DOHH2 (cell line): Measurements from ENCODE around the gene ATP13A1.

ENCODE experiments used
- H3F3A ChIP-seq: fragments of 200-600 bp; sonication (generic), shearing (Covaris generic); 2 replicates; pipeline ENCODE4 v1.6.0; 2016; ENCODE audit warnings: antibody characterized with exemption, mild to moderate bottlenecking; ENCODE audit not compliant: control insufficient read depth, insufficient read depth
- H3K27ac ChIP-seq: fragments of 200-600 bp; sonication (generic); 2 replicates; pipeline ENCODE4 v1.5.1; 2014; ENCODE audit warnings: low read depth, mild to moderate bottlenecking, low read length, moderate library complexity
- H3K27me3 ChIP-seq: fragments of 200-600 bp; sonication (generic); 2 replicates; pipeline ENCODE4 v1.6.1; 2014; ENCODE audit warnings: mild to moderate bottlenecking, low read length, mixed read lengths; ENCODE audit not compliant: control insufficient read depth
- H3K36me3 ChIP-seq: fragments of 200-600 bp; sonication (generic); 2 replicates; pipeline ENCODE4 v1.6.1; 2014; ENCODE audit warnings: mild to moderate bottlenecking, low read length, moderate library complexity, mixed read lengths; ENCODE audit not compliant: control insufficient read depth
- H3K4me1 ChIP-seq: fragments of 200-600 bp; sonication (generic); 2 replicates; pipeline ENCODE4 v1.6.1; 2014; ENCODE audit warnings: mild to moderate bottlenecking, low read length, mixed read lengths; ENCODE audit not compliant: control insufficient read depth
- H3K4me2 ChIP-seq: fragments of 200-600 bp; sonication (generic); 2 replicates; pipeline ENCODE4 v1.6.0; 2014; ENCODE audit warnings: mild to moderate bottlenecking, low read length, moderate library complexity
- H3K4me3 ChIP-seq: fragments of 200-600 bp; sonication (generic); 2 replicates; pipeline ENCODE4 v1.5.1; 2014; ENCODE audit warnings: mild to moderate bottlenecking, low read length, mixed read lengths
- H3K79me2 ChIP-seq: fragments of 200-600 bp; sonication (generic); 2 replicates; pipeline ENCODE4 v1.6.1; 2014; ENCODE audit warnings: mild to moderate bottlenecking, low read length, mixed read lengths; ENCODE audit not compliant: control insufficient read depth
- H3K9me2 ChIP-seq: fragments of 200-600 bp; sonication (generic); replicated peaks from 2 replicates; pipeline ENCODE4 v1.6.1; 2014; ENCODE audit warnings: mild to moderate bottlenecking, low read length, mixed read lengths; ENCODE audit not compliant: control insufficient read depth
- H3K9me3 ChIP-seq: fragments of 200-600 bp; sonication (generic); 2 replicates; pipeline ENCODE4 v1.6.1; 2014; ENCODE audit warnings: antibody characterized with exemption, low read length, mixed read lengths; ENCODE audit not compliant: control insufficient read depth, insufficient read depth
- H4K20me1 ChIP-seq: fragments of 200-600 bp; sonication (generic); 2 replicates; pipeline ENCODE4 v1.6.0; 2014; ENCODE audit warnings: low read depth, mild to moderate bottlenecking, antibody characterized with exemption, low read length, moderate library complexity; ENCODE audit not compliant: control insufficient read depth, insufficient read depth
- CTCF ChIP-seq: fragments of 200-600 bp; sonication (generic); IDR thresholded peaks from one replicate; pipeline ENCODE4 v1.5.1; 2014; ENCODE audit warnings: antibody characterized with exemption, mild to moderate bottlenecking, low read depth, low read length; ENCODE audit not compliant: poor library complexity, severe bottlenecking
- EZH2phosphoT487 ChIP-seq: fragments of 200-600 bp; sonication (generic); IDR thresholded peaks from 2 replicates; pipeline ENCODE4 v1.6.1; 2017; ENCODE audit warnings: borderline replicate concordance, mild to moderate bottlenecking, antibody characterized with exemption, low read length, moderate library complexity, mixed read lengths

The ATP13A1 gene

GRCh38 chr19:19626516-19627472 is 36.7 kb downstream of the ATP13A1 start:
- Histone ChIP-seq H3K79me2 (no peaks in the 10 kb centered on the region), H3K9me3 (no peaks in the 10 kb centered on the region), H4K20me1 (no peaks in the 10 kb centered on the region), H3K4me3 (peak overlapping the region; percentile 86), H3K27ac (no peak overlapping the region), H3K4me2 (peak overlapping the region; percentile 90), H3F3A (peaks cover 3% of the 10 kb centered on the region; the same call in 1 of the 2 replicates), H3K4me1 (peaks cover 21% of the 10 kb centered on the region), H3K9me2 (no peaks in the 10 kb centered on the region), H3K36me3 (peaks cover 23% of the 10 kb centered on the region), H3K27me3 (no peaks in the 10 kb centered on the region)
- TF ChIP-seq EZH2phosphoT487 (no peak), CTCF (no peak)

GRCh38 chr19:19624032-19624570 is 39.4 kb downstream of the ATP13A1 start:
- no peaks in the 10 kb centered on the region for H3K27me3 ChIP-seq
- H3K9me3 ChIP-seq: no peaks in the 10 kb centered on the region
- H3K4me1 ChIP-seq: peaks cover 24% of the 10 kb centered on the region
- H3K4me2 ChIP-seq: no peak overlapping the region
- H3K4me3 ChIP-seq: no peak overlapping the region
- H3K36me3 ChIP-seq: peaks cover 3% of the 10 kb centered on the region; the same call in 1 of the 2 replicates
- no peaks in the 10 kb centered on the region for H3K9me2 ChIP-seq
- no peaks in the 10 kb centered on the region for H3F3A ChIP-seq
- no peaks in the 10 kb centered on the region for H3K79me2 ChIP-seq
- H3K27ac ChIP-seq: no peak overlapping the region
- no peaks in the 10 kb centered on the region for H4K20me1 ChIP-seq
- TF ChIP-seq EZH2phosphoT487: no peak
- no peak for TF ChIP-seq CTCF

GRCh38 chr19:19623383-19623782 is 40.1 kb downstream of the ATP13A1 start:
- Histone ChIP-seq H3K4me1 (peaks cover 24% of the 10 kb centered on the region), H3K4me2 (no peak overlapping the region), H3K9me2 (no peaks in the 10 kb centered on the region), H4K20me1 (no peaks in the 10 kb centered on the region), H3K79me2 (no peaks in the 10 kb centered on the region), H3K4me3 (no peak overlapping the region), H3K27ac (no peak overlapping the region), H3K9me3 (no peaks in the 10 kb centered on the region), H3F3A (no peaks in the 10 kb centered on the region), H3K36me3 (peaks cover 3% of the 10 kb centered on the region; the same call in 1 of the 2 replicates), H3K27me3 (no peaks in the 10 kb centered on the region)
- no peak for TF ChIP-seq CTCF
- no peak for TF ChIP-seq EZH2phosphoT487
